GM19239 (cell line): ENCODE data around the gene MMP24OS.
A peak's percentile ranks its signal among the peaks of the same experiment; 100 is the strongest.
"Not testable (repeated sequence)": the region's sequence is repeated elsewhere in the genome, so short reads cannot be mapped to it uniquely, and the experiment has no call there.

Experiments used
- DNase-seq: peaks from one replicate; pipeline ENCODE4 v3.0.0; 2011; ENCODE audit warnings: low spot score; ENCODE audit not compliant: insufficient read length
- FAIRE-seq: peaks from 2 replicates; lab custom pipeline; 2011; peaks lifted over from hg19 to GRCh38; lab: Jason Lieb, UNC

The MMP24OS gene

DNA sequence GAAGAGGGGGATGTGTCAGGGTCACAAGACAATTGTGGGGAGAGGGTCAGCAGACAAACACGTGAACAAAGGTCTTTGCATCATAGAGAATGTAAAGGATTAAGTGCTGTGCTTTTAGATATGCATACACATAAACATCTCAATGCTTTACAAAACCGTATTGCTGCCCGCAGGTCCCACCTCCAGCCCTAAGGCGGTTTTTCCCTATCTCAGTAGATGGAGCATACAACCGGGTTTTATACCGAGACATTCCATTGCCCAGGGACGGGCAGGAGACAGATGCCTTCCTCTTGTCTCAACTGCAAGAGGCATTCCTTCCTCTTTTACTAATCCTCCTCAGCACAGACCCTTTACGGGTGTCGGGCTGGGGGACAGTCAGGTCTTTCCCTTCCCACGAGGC, 15.6 kb downstream of the MMP24OS start:
- FAIRE-seq, DNase-seq: not testable (repeated sequence)

DNA sequence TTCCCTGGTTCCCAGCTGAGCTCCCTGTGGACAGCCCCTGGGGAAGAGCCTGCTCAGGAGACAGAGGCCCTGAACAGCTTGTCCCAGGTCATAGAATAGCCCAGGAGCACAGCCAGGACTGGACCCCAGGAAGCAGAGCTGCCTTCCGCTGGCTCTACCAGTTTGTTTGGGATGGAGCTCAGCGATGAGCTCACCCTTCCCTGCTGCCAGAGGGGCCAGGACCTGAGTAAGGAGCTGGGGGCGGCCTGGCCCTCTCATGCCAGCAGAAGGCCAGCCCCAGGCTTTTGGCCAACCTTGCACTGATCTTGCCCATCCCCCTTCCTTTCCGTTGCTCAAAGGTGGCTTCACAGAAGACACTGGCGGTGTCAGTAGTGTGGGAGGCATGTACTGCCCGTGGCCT, 17.5 kb downstream of the MMP24OS start:
- no peak for DNase-seq
- FAIRE-seq = no peak

DNA sequence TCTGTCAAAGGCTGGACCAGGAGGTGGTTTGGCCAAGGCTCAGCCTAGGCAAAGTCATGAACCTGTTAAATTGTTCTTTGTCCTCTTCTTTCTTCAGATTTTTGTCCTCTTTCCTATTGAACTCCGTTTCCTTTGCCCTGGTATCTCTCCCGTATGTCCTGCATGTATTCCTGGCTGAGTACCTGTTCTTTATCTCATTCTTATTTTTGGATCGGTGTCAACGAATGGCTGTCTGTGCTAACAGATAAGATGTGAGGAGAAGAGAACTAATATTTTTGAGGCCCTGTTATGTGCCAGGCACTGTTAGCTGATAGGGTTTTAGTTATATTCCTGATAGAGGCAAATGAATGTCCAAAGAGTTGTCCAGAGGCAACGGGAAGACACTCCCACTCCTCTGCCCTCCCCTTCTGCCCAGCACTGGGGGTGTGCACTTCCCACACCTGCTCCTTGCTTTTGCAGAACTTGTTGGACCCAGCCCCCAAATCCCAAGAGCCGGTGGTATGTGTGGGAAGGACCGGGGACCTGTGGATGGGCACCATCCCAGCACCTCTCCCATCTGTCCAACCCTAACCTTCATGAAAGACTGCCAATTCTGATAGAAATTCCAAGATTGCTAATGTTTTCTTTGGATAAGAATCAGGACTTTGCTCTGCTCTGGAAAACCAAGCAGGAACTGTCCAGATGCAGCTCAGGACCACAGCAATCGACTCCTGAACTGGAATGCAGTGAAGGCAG, 20.6 kb downstream of the MMP24OS start:
- DNase-seq (no peak), FAIRE-seq (no peak)

DNA sequence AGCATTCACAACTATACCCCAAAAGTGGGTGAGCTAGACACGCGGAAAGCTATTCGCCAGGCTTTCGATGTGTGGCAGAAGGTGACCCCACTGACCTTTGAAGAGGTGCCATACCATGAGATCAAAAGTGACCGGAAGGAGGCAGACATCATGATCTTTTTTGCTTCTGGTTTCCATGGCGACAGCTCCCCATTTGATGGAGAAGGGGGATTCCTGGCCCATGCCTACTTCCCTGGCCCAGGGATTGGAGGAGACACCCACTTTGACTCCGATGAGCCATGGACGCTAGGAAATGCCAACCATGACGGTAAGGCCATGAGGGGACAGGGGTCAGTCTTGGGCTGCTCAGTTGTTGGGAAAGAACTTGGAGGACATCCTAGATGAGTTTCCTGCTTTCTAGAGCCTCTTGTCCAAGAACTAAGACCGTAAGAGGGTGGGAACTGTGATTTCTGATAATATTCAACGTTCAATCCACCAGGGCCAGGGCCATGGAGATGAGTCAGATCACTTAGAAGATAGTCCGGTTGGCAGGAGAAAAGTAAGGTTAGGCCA, 23.4 kb downstream of the MMP24OS start:
- DNase-seq (no peak), FAIRE-seq (no peak)

DNA sequence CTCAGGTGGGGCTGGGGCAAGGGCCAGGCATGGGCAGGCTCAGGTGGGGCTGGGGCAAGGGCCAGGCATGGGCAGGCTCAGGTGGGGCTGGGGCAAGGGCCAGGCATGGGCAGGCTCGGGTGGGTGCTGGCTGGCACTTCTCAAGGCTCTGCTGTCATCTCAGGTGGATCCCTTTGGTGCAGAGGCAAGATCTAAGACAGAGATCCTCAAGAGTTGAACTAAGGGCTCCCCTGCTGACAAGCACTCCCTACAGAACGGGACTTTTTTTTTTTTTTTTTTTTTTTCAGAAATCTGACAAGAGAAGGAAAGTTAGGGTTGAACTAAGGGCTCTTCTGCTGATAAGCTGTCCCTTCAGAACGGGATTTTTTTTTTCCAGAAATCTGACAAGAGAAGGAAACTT, 24.9 kb downstream of the MMP24OS start:
- no peak for DNase-seq
- no peak for FAIRE-seq

DNA sequence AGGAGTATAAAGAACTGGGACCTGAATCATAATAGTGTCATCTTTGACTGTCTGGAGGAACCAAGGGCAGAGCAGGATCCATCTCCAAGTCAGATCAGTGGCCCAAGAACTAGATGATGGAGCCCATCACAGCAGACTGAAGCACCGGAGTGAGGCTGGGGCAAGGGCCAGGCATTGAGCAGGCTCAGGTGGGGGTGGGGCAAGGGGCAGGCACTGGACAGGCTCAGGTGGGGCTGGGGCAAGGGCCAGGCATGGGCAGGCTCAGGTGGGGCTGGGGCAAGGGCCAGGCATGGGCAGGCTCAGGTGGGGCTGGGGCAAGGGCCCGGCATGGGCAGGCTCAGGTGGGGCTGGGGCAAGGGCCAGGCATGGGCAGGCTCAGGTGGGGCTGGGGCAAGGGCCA, 25.3 kb downstream of the MMP24OS start:
- not testable (repeated sequence) for FAIRE-seq, DNase-seq

DNA sequence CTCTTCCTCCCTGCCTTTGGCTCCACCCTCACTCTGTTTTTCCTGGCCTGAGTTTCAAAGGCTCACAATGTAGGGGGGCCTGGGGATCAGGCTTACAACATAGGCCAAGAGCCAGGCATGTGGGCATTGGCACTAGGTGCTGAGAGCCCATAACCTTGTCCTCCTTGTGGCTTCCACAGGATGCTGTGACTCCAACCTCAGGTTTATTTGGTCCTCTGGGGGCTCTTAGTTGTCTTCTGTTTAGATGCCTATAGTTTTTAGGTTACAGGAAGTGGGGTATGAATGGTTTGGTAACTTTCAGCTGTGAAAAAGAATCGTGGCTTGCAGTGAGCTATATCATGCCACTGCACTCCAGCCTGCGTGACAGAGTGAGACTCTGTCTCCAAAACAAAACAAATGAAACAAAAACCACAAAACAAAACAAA, 25.9 kb downstream of the MMP24OS start:
- DNase-seq (no peak), FAIRE-seq (peak; percentile 21)

DNA sequence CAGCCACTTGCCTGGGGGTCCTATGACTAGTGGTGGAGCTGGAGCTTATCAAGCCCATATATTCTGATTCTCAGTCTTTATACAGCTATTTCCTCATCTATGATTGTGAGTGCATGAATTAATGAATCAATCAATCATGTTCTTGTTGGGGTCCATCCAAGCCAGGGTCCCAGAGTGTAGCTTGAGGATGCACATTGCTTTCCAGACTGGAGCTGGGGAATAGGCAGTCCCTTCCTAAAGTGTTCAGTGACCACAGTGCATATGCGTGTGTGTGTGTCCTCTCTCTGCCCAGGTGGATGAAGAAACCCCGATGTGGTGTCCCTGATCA, 26.3 kb downstream of the MMP24OS start:
- no peak for DNase-seq

DNA sequence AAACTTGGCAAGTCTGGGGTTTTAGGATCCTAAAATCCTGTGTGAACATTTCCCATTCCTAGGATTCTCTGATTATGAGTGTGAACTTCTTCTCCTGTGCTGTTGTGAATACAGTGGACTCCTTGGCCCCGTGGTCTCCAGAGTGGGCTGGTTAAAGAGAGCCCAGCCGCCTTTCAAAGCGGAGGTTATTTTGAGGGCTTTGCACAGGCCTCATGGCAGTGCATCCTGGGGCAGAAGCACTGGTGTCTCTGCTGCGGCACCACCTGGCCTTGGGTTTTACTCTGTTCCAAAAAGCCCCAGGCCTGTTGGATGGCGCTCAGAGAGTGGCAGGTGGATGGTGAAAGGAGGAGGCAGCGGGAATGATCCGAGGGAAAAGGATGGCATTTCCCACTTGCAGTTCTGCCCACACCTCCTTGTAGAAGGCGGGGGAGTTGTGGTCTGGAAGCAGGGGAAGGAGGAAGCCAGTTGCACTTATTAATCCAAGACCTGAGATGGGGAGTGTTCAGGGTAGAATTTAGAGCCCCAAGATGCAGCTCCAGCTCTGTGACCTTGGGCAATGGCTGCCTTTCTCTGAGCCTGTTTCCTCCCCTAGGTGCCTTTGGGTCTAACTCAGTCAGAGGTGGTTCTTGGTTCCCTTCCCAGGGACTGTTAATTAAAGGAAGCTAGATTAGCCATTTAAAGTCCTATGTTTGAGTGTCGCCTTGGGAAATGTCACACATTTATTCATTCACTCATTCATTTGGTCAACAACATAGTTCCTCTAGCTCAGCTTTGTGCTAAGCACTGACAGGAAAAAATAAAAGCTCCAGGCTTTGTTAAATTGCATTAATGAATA, 29.1 kb downstream of the MMP24OS start:
- FAIRE-seq (no peak), DNase-seq (no peak)

More for the DNA sequence above, 26.3 kb downstream of the MMP24OS start:
- no peak for FAIRE-seq

DNA sequence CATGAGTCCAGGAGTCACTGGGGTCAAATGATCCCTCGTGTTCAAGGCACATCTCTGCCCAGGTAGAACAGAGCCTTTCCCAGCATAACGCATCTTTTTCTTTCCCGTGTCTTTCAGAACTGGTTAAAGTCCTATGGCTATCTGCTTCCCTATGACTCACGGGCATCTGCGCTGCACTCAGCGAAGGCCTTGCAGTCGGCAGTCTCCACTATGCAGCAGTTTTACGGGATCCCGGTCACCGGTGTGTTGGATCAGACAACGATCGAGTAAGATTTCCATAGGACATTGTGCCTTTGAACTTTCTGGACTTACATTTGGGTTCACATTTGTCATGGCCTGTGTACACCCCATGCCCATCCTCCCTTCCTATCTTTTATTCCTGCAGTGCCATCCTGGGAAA, 31.2 kb downstream of the MMP24OS start:
- DNase-seq = no peak
- no peak for FAIRE-seq

DNA sequence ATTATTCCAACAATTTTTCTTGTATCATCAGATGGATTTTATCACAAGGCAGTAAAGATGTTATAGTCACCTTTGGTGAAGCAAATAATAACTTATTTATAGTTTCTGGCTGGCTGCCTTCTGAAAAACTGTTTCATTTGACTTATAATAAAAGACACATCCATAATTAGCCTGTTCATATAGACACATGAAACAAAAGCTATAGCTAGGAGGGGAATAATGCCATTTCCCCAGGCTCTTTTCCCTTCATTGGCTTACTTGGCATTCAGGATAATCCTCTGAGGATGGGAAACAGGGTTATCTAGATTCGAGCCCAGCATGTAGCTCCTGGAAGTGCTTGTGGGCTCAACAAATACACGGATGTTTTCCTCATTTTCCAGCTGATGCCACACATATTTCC, 33.9 kb downstream of the MMP24OS start:
- no peak for DNase-seq
- no peak for FAIRE-seq

DNA sequence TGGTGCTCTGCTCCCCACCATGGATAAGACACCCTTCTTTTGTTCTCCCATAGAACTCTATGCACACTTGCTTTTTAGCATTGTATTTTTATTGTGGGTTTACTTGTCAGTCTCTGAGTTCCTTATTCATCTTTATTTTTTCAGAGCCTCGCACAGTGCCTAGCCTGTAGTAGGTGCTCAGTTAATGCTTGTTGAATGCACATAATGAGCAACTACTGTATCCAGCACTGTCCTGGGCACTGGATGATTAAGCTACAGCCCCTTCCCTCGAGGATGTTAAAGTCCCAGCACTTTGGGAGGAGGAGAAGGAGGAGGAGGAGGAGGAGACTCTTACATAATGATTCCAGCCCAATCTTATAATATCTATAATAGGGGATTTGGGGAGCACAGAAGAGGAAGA, 34.6 kb downstream of the MMP24OS start:
- DNase-seq (no peak), FAIRE-seq (no peak)

DNA sequence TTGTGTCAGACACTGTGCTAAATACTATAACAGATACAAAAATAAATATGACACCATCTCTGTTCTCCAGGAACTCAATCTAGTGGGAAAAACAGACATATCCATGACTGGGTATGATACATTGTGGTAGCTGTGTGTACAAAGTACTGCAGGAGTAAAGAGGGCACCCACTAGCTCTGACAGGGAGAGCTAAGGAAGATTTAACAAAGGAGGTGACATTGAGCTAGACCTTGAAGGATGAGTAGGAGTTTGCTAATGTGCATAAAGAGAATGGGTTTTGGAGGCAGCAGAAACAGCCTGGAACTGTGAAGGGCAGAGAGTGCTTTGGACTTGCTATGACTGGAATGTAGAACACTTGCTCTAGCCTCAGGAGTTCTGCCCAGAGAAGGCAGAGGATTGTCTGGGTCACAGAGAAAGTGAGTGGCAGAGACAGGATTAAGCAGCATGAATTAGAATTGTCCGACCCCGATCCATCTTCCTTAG, 37.1 kb downstream of the MMP24OS start:
- DNase-seq (no peak), FAIRE-seq (no peak)

DNA sequence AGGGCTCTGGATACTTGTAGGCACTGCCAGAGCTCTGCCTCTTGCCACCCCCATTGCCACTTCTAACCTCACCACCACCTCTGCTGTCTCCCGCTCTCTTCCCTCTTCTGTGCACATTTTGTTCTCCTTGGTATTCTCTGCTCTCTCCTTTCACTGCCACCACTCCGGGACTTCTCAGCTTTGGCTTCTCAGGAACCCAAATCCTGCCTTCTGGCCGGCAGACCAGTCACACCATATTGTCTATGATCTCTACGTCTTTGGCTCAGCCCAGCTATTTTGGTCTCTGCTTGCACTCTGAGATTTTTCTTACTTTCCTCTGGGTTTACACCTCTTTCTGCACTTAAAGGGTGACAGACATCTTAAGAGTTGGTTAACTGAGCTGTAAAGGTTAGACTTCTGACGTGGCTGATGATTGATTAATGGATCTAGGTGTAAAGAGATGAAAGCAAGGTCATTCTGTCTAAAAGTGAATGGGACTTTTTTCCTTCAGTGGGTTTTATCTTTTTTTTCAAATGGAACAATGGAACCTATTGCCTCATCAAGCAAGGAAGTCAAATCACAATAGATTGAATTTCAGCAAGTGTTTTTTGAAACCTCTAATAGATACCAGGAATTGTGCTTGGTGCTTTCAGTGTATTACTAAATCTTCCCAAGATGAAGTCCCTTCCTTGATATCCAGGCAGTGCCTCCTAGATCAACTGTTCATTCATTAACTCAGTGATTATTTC, 37.7 kb downstream of the MMP24OS start:
- FAIRE-seq (no peak), DNase-seq (no peak)

DNA sequence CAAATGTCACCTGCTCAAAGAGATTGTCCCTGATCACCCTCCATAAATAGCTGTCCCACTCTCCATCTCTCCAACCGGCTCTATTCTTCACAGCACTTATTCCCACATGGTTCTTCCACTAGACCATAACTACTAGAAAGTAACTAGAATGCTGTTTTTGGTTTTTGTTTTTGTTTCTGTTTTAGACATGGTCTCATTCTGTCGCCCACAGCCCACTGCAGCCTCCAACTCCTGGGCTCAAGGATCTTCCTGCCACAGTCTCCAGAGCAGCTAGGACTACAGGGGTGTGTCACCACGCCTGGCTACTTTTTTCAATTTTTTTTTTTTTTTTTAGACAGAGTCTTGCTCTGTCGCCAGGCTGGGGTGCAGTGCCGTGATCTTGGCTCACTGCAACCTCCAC, 39.2 kb downstream of the MMP24OS start:
- FAIRE-seq = no peak
- no peak for DNase-seq

DNA sequence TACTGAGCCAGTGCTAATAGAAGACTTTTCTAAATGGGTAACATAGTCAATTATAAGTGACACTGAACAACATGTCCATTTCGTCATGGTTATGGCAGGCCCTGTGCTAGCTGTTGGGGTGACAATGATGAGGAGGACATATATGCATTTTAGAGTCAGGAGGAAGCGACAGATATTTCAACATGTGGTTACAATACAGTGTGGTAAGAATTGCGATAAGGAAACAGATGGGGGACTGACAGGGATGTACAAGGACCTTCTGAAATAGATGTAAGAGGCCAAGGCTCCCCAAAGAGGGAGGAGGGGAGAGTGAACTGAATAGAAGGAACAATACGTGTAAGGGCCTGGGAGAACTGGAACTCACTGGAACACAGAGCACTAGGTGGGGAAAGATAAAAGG, 39.8 kb downstream of the MMP24OS start:
- FAIRE-seq (no peak), DNase-seq (no peak)

DNA sequence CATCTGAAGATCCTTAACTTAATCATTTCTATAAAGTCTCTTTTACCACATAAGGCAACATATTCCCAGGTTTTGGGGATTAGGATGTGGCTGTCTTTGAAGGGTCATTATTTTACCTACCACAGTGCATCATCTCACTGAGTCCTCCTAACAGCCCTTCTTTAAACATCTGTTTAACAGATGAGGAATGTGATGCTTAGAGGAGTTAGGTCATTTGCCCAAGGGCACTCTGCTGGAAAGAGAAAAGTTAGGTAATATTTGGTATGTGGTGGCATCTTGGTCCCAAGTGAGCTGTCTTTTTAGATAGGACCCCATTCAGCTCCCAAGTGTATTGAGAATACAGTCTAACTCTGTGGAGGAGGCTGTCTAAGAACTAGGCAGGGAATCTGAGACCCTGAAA, 40.4 kb downstream of the MMP24OS start:
- FAIRE-seq = no peak

DNA sequence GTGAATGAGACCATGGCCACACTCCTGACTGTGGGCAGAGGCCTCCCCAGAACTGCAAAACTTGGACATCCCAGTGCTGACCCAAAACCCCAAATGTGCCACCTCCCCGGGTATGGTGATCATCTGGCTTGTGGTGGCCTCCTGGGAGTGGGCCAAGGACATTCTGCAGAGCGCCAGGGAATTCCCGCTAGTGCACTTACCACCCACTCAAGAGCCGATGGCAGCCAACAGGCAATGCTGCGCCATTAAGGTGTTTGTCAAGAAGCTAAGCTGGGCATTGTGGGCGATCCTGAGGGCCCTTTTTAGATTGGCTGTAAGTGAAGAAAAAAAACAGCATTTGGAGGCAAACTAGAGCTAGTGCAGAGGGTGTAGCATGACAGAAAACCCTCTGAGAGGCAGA, 42.0 kb downstream of the MMP24OS start:
- FAIRE-seq (no peak), DNase-seq (no peak)

More for the DNA sequence above, 40.4 kb downstream of the MMP24OS start:
- DNase-seq = no peak

DNA sequence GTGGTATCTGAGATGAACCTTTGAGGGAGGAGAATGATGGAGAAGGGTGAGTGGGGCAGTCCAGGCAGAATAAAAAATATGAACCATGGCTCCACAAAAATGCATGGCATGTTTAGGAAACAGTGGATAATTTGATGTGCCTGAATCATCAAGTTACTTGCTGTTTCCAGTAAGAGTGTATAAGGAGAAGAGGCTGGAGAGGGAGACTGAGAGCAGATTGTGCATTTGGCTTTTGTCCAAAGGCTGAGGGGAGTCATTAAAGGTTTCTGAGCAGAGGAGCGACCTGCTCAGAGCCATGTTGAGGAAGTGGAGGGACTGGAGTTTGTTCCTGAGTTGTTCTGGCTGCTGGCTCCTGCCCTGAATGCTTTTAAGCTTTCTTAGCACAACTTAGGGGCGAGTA, 45.3 kb downstream of the MMP24OS start:
- no peak for DNase-seq
- FAIRE-seq = no peak

DNA sequence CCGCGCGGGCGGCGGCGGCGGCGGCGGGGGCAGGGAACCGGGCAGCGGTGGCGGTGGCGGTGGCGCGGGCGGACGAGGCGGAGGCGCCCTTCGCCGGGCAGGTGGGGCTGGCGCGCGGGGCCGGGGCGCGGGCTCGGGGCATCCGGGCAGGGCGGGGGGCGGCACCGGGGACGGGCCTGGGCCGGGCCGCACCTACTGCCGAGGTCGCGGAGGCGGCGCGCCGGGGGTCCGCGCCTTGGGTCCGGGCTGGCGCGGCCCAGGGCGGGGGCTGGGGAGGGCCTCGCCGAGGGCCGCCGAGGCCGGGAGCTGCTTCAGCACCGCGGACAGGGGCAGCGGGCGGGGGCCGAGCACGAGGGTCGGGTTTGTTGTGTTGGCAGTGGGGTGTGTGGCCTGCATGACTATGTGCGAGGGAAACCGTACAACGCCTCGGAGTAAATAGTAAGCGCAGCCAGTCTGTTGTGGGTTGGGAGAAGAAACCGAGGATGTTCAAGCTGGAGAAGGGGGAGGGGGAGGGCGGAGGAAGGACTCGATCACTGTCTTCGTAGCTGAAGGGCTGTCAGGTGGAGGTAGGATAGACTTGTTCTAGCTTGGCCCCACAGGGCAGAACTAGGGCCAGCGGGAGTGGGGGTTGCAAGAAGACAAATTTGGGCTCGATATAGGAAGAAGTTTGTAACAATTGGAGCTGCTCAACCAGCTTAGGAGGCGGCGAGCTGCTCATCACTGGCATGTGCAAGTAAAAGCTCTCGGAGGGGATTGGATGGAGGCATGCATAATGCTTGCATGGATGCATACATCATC, 50.8 kb downstream of the MMP24OS start:
- FAIRE-seq (no peak), DNase-seq (peak; percentile 35)
